IMR-90 (cell line): Measurements from ENCODE around the gene DCTN5.
"Not testable (repeated sequence)": the region's sequence is repeated elsewhere in the genome, so short reads cannot be mapped to it uniquely, and the experiment has no call there.

Source experiments
- CTCF ChIP-seq: conservative IDR thresholded peaks from 2 replicates; pipeline ENCODE4 v1.5.1; 2012; ENCODE audit warnings: mild to moderate bottlenecking, low read depth, low read length, improper control_type of control experiment
- MAFK ChIP-seq: IDR thresholded peaks from 2 replicates; pipeline ENCODE4 v1.6.1; 2012; ENCODE audit warnings: low read depth, low read length, improper control_type of control experiment
- POLR2A ChIP-seq: IDR thresholded peaks from 2 replicates; pipeline ENCODE4 v1.6.1; 2012; ENCODE audit warnings: mild to moderate bottlenecking, low read depth, low read length
- RCOR1 ChIP-seq: IDR thresholded peaks from 2 replicates; pipeline ENCODE4 v1.6.1; 2012; ENCODE audit warnings: mild to moderate bottlenecking, low read length, improper control_type of control experiment; ENCODE audit not compliant: insufficient replicate concordance

DNA sequence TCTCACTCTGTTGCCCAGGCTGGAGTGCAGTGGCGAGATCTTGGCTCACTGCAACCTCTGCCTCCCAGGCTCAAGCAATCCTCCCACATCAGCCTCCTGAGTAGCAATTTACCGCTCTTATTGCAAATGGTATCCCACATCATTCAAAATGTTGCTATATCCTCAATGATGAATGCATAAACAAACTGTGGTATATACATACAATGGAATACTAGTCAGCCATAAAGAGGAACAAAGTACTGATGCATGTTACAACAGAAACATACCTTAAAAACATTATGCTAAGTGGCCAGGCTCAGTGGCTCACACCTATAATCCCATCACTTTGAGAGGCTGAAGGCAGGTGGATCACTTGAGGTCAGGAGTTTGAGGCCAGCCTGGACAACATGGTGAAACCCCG, 9.4 kb upstream of the DCTN5 start:
- TF ChIP-seq POLR2A, CTCF, RCOR1, MAFK: not testable (repeated sequence)
